D721Med (cell line): ENCODE data around the gene SESN3.
"Not testable (repeated sequence)": the region's sequence is repeated elsewhere in the genome, so short reads cannot be mapped to it uniquely, and the experiment has no call there.

Source experiments
- DNase-seq: peaks from one replicate; pipeline ENCODE4 v3.0.0; 2011; ENCODE audit warnings: low spot score; ENCODE audit not compliant: insufficient read length
- FAIRE-seq: peaks from 2 replicates; lab custom pipeline; 2011; peaks lifted over from hg19 to GRCh38; lab: Jason Lieb, UNC
- TF ChIP-seq, protein P1 (sequence below): IDR thresholded peaks from 2 replicates; pipeline ENCODE4 v1.5.1; 2012; ENCODE audit warnings: mild to moderate bottlenecking, control low read depth; ENCODE audit not compliant: insufficient read depth; ENCODE audit errors: missing control alignments

SESN3 gene

DNA sequence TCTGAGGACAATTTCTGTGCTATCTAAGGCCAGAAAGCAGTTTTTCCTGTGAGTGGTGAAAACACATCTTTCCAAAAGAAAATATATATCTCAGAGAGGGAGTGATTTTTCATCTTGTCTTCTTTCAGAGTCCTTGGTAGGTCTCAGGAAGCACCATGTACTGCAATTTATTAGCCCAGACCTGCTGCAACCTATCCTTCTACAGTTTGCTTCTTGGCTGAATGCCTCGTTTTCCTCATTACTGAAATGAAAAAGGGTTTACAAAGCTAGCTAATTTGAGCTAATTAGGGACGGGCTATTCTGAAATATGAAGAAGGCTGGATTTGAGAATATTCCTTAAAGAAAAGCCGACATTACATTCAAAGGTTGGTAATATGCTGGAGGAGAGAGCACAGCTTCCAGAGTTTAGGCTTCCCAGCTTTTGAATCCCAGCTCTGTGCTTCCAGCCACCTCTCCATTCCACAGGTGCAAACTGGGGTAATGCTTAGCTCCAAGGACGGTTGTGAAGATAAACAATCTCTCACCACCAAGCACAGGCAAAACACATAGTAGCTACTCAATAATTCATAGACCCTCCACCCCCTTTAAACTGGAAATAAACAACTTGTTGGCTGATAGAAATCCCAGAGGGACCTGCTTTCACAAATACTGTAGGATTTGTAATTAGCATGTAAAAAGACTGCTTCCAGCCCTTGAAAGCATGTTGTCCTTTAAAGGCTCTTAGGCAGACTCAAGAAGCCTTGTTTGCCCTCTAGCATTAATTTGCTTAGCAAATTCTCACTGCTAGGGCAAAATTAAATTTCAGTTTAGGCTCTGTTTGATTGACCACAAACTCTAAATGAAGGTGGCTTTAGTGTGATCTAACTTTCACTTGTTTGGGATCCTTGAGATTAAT, 24.5 kb upstream of the SESN3 start:
- DNase-seq (no peak), FAIRE-seq (no peak)

DNA sequence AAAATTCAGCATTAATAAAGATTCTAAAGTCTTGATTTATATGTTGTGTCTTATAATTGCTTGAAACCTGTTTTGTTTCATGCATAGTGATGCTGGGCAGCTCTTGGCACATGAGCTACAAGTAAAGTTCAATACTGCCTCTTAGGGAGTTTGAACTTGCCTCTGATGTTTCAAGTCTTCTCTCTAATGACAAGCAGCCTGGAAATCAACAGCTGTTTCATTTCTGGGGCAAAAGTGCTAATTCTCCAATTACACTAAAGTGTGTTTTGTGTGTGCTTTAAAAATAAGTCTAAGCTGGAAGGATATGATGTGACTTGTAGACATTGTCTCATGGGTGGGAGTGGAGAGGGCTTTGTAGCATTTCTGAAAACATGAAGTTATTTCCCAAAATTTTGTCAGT, 23.7 kb upstream of the SESN3 start:
- DNase-seq = no peak
- FAIRE-seq = no peak
- TF ChIP-seq, protein P1, sequence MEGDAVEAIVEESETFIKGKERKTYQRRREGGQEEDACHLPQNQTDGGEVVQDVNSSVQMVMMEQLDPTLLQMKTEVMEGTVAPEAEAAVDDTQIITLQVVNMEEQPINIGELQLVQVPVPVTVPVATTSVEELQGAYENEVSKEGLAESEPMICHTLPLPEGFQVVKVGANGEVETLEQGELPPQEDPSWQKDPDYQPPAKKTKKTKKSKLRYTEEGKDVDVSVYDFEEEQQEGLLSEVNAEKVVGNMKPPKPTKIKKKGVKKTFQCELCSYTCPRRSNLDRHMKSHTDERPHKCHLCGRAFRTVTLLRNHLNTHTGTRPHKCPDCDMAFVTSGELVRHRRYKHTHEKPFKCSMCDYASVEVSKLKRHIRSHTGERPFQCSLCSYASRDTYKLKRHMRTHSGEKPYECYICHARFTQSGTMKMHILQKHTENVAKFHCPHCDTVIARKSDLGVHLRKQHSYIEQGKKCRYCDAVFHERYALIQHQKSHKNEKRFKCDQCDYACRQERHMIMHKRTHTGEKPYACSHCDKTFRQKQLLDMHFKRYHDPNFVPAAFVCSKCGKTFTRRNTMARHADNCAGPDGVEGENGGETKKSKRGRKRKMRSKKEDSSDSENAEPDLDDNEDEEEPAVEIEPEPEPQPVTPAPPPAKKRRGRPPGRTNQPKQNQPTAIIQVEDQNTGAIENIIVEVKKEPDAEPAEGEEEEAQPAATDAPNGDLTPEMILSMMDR = no peak

More for the DNA sequence above, 24.5 kb upstream of the SESN3 start:
- TF ChIP-seq, protein P1 = no peak

DNA sequence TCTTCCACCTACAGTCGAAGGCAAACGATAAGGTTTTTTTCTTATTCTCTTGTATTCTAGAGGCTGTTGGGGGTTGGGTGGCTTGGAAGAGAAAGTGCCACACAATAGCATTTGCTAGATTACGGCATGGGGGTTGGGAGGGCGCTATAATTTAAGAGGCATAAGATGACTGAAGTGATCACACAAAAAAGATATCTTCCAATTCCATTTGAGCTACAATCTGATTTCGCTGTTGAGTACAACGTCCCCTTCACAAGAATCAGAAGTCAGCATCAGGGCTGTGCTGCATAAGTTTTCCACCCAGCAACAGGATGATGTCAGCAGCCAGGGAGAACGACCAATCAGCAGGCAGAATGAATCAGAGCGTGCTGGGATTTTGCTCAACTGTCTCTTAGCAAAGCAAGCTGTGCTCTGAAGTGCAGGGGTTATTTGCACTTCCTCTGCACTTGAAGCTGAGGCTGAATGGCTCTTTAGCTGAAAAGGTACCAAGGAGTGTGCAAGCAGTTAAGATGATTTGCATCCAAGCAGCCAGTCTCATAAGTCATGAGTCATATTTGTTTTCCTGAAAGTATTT, 23.2 kb upstream of the SESN3 start:
- FAIRE-seq = peak; percentile 91
- TF ChIP-seq, protein P1 = no peak
- peak; percentile 15 for DNase-seq

DNA sequence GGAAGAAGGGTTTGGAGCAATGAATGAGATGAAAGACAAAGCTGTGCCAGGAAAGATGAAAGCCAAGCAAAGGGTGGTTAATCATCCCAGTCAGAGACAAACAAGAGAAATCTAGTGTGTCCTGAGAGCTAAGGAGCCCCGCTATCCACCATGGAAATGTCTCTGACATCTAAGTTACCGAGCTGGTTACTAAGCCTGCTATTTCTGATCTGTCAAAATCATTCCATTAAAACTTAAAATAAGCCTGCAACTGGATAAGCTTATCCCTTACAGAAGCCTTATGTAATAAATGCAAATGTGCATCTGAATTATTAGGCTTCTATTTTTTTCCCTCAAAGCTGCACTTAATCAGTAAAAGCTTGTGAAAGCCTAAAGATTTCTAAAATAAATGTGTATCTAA, 22.1 kb upstream of the SESN3 start:
- FAIRE-seq (no peak), DNase-seq (no peak)
- TF ChIP-seq, protein P1 = no peak

DNA sequence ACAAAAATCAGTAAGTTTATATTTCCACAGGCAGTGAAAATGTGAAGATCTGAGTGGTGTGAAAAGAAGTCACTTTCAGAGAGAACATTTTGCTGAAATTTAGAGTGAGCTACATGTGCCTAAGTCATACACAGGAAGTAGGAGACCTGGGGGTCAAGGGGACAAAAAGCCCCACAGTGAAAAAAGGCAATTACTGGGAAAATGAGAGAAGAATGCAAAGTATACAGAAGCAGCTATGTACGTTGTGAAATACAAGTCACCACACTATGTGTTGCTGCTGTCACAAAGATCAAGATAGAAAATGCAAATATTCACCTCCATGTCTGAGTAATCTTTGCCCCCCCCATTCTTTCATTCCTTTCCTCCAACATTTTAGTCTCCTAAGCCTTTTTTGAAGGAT, 21.6 kb upstream of the SESN3 start:
- no peak for FAIRE-seq

DNA sequence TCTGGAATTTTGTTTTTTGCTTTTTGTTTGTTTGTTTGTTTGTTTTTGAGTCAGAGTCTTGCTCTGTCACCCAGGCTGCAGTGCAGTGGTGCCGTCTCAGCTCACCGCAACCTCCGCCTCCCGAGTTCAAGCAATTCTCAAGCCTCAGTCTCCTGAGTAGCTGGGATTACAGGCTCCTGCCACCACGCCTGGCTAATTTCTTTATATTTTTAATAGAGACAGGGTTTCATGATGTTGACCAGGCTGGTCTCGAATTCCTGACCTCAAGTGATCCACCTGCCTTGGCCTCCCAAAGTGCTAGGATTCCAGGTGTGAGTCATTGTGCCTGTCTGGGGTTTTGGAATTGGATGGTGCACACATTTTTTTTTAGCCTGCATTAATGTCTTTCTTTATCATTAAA, 20.9 kb upstream of the SESN3 start:
- DNase-seq, FAIRE-seq: not testable (repeated sequence)

More for the DNA sequence above, 21.6 kb upstream of the SESN3 start:
- TF ChIP-seq, protein P1 = no peak
- DNase-seq = no peak

DNA sequence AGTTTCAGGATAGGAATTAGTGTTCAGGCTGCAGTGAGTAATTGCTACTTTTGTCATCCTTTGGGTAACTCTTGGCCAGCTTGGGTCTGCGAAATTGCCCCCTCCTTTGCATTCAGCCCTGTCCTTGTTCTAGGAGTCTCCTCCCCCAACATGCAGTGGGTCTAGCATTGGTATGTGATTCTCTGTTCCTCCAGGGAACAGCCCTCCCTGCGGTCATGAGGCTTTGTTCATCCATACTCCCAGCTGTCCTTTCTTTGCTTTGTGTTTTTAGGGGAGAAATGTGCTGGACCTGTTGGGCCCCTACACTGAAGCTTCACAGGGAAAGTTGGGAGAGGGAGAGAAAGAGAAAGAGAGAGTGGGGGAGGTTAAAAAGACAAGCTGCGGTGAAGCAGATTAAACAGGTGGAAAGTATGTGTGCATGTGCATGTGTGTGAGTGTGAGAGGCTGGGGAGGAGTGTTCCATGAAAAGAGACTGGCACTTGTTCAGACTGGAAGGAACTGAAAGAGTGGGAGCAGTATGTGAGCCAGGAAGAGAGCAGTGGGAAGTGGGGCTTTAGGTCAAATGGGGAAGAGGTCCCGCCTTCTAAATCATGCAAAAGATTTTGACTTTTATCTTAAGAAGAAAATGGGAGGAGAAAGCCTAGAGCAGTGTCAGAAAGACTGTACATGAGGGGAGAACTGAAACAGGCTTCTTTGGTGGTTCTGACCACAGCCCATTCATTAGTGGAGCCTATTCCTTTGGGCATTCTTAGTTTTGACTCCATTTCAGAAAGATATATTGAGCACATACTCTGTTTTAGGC, 17.9 kb upstream of the SESN3 start:
- DNase-seq (no peak), FAIRE-seq (no peak)
- TF ChIP-seq, protein P1 = no peak
